HepG2 (cell line): ENCODE results near the gene LRRN2. TPM values are rescaled to one million over a fixed set of nuclear protein-coding genes. Genes with fewer than 3 reads are reported as not detected.
A peak's percentile ranks its signal among the peaks of the same experiment; 100 is the strongest.

ENCODE experiments used
- ATAC-seq: fragments of 200-7000 bp; cut with Tn5 transposase; 3 replicates; pipeline ENCODE4 v1.9.1; 2020; ENCODE audit warnings: mild to moderate bottlenecking, moderate library complexity
- BruUV-seq: library from RNA; stranded (reverse); fragments of 400-500 nt; replicated peaks from 2 replicates; lab custom pipeline; 2021; lab: Mats Ljungman, UMichigan
- CTCF ChIA-PET: fragments of 300-600 bp; formaldehyde crosslinking; extraction: SDS; loops from one replicate; lab custom pipeline; 2021; ENCODE audit warnings: low total read pairs, inconsistent platforms, low intra/inter-chr PET ratio; lab: Yijun Ruan, JAX
- POLR2A ChIA-PET: fragments of 350-600 bp; sonication (Branson Sonifier 250); formaldehyde crosslinking; loops from one replicate; lab custom pipeline; 2020; ENCODE audit warnings: antibody characterized with exemption, inconsistent platforms; lab: Yijun Ruan, JAX
- DNase-seq: peaks from one replicate; pipeline ENCODE4 v3.0.0-alpha.2; 2015; ENCODE audit warnings: low spot score
- FAIRE-seq: peaks from 3 replicates; lab custom pipeline; 2011; peaks lifted over from hg19 to GRCh38; lab: Jason Lieb, UNC
- H2AFZ ChIP-seq: one replicate; pipeline ENCODE4 v1.6.1; 2011; ENCODE audit warnings: low read length, inconsistent platforms
- H3K27ac ChIP-seq: fragments of 300-600 bp; 3 replicates; pipeline ENCODE4 v1.8.0; 2011; ENCODE audit warnings: mixed run types, mild to moderate bottlenecking, mixed read lengths, low read length, inconsistent platforms; ENCODE audit not compliant: insufficient read depth; ENCODE audit errors: extremely low read length
- H3K27me3 ChIP-seq, 2 experiments: fragments of 200-600 bp in 1 of 2; 2 replicates in 1 of 2; 3 replicates in 1 of 2; pipeline versions ENCODE4 v1.6.0 to v1.8.0; 2011; ENCODE audit warnings: low read length in 2 of 2, mild to moderate bottlenecking in 2 of 2, moderate library complexity in 2 of 2, inconsistent platforms in 1 of 2; ENCODE audit not compliant: insufficient read depth in 2 of 2, control insufficient read depth in 1 of 2
- H3K36me3 ChIP-seq, 2 experiments: fragments of 200-600 bp in 1 of 2; replicated peaks in 1 of 2; 2 replicates in 1 of 2; 3 replicates in 1 of 2; pipeline versions ENCODE4 v1.5.1 to v1.8.0; 2011; ENCODE audit warnings: low read length in 2 of 2, inconsistent platforms in 1 of 2; ENCODE audit not compliant: insufficient read depth in 2 of 2, control insufficient read depth in 1 of 2
- H3K4me1 ChIP-seq: 2 replicates; pipeline ENCODE4 v1.5.1; 2012; ENCODE audit warnings: low read length, inconsistent platforms; ENCODE audit not compliant: insufficient read depth
- H3K4me2 ChIP-seq: 2 replicates; pipeline ENCODE4 v1.6.0; 2011; ENCODE audit warnings: low read depth, low read length, inconsistent platforms
- H3K4me3 ChIP-seq, 3 experiments: fragments of 200-600 bp in 1 of 3; sonication (generic), shearing (Covaris generic) in 1 of 3; replicated peaks in 1 of 3; 2 replicates each; pipeline ENCODE4 v1.5.1; 2011 to 2016; ENCODE audit warnings: low read length in 3 of 3, inconsistent platforms in 2 of 3, low read depth in 2 of 3, mild to moderate bottlenecking in 2 of 3, control low read depth in 1 of 3, mixed read lengths in 1 of 3; ENCODE audit not compliant: insufficient read depth in 1 of 3
- H3K79me2 ChIP-seq: one replicate; pipeline ENCODE4 v1.6.1; 2011; ENCODE audit warnings: low read length, inconsistent platforms; ENCODE audit not compliant: insufficient read depth
- H3K9ac ChIP-seq: 2 replicates; pipeline ENCODE4 v1.6.0; 2011; ENCODE audit warnings: mild to moderate bottlenecking, low read depth, low read length, inconsistent platforms; ENCODE audit not compliant: insufficient read depth
- H3K9me3 ChIP-seq: 2 replicates; pipeline ENCODE4 v1.5.1; 2012; ENCODE audit warnings: mild to moderate bottlenecking, low read length
- H4K20me1 ChIP-seq: 2 replicates; pipeline ENCODE4 v1.6.0; 2011; ENCODE audit warnings: inconsistent platforms, mild to moderate bottlenecking, low read length, moderate library complexity; ENCODE audit not compliant: insufficient read depth
- PRMT3 ChIP-seq: sonication (generic); formaldehyde crosslinking; IDR thresholded peaks from 2 replicates; pipeline ENCODE4 v1.8.1; 2022; ENCODE audit warnings: low read depth, mild to moderate bottlenecking, moderate library complexity, missing genetic modification reagents, borderline replicate concordance
- ZNF121 ChIP-seq: sonication (generic); formaldehyde crosslinking; IDR thresholded peaks from 2 replicates; pipeline ENCODE4 v1.5.0; 2020; ENCODE audit warnings: mild to moderate bottlenecking, missing genetic modification reagents
- ZNF33B ChIP-seq: sonication (generic); formaldehyde crosslinking; IDR thresholded peaks from 2 replicates; pipeline ENCODE4 v1.5.1; 2020; ENCODE audit warnings: mild to moderate bottlenecking, missing genetic modification reagents
- ZNF430 ChIP-seq: sonication (generic); formaldehyde crosslinking; IDR thresholded peaks from 2 replicates; pipeline ENCODE4 v1.9.0; 2021; ENCODE audit warnings: mild to moderate bottlenecking, missing genetic modification reagents
- ZNF768 ChIP-seq: sonication (generic); formaldehyde crosslinking; IDR thresholded peaks from 2 replicates; pipeline ENCODE4 v1.4.0; 2020; ENCODE audit warnings: missing genetic modification reagents
- WGBS: methylation state at CpG from one replicate; pipeline ENCODE4 v1.1.6; 2017; ENCODE audit warnings: low lambda C conversion rate; 5-methylcytosine and 5-hydroxymethylcytosine counted together
- in situ Hi-C: cut with HindIII; loops from 2 replicates; pipeline ENCODE4 v1.10.0; 2017; ENCODE audit warnings: low pct_unique_long_range_greater_than_20kb; ENCODE audit not compliant: extremely low pct_ligation_motif_present
- intact Hi-C: fragments of 100-400 bp; cut with micrococcal nuclease; formaldehyde crosslinking; loops from one replicate; pipeline ENCODE4 v1.10.0; 2022; ENCODE audit not compliant: unreplicated experiment
- polyA plus RNA-seq, 8 experiments: library from polyadenylated mRNA; depleted of rRNA in 3 of 8; stranded (reverse) in 7 of 8; unstranded in 1 of 8; fragments of >200 nt; fragmentation: Illumina TruSeq in 4 of 8; extraction: Trizol in 4 of 8; gene quantifications; 2 replicates each; pipeline versions ENCODE4 v1.2.1 to v1.2.3, GENCODE V29; 2011 to 2016; ENCODE audit warnings: low read depth in 4 of 8, missing spikeins in 1 of 8, mixed read lengths in 1 of 8; ENCODE audit not compliant: insufficient read depth in 1 of 8
- total RNA-seq, 5 experiments: library from RNA; depleted of rRNA; stranded (reverse); fragments of >200 nt; fragmentation: Illumina TruSeq; extraction: Trizol; gene quantifications; 2 replicates each; pipeline ENCODE4 v1.2.3, GENCODE V29; 2016; ENCODE audit warnings: low read depth in 1 of 5
- TF ChIP-seq, protein P1 (sequence below): sonication (generic); formaldehyde crosslinking; IDR thresholded peaks from 2 replicates; pipeline ENCODE4 v1.5.0; 2020; ENCODE audit warnings: mild to moderate bottlenecking, missing genetic modification reagents, moderate library complexity

Gene LRRN2
- total and polyA plus RNA-seq, 2 of the 13 experiments (the other 11 are each of a cell fraction or from before 2014, with no cell fraction given), result not detected

DNA sequence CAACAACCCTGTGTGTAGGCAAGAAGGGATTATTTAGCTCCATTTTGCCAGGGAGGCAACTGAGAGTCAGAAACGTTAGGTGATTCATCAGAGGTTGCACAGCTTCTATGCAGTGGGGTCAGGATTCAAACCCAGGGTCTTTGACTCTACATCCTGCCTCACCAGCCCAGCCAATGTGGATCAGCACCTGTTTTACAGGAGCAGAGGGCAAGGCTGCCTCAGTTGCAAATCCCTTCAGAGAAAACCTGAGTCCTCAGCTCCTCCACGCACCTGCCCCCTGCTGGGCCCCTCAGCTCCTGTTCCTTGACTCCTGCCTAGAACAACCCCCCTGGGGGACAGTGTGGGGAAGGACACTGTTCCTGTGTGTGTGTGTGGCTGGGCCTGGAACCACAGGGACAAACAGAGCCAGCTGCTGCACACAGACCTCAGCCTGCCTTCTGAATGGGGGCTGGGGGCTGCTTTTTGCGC, 61.6 kb downstream of the LRRN2 start:
- CTCF ChIA-PET, result interaction anchor here (1.6 kb wide), 1 partner anchor 182 kb away, joined by 4 read pairs; no protein-coding TSS in a partner anchor
- POLR2A ChIA-PET, result no interaction called here
- Histone ChIP-seq H3K9ac (no peak overlapping the region), H4K20me1 (no peaks in the 10 kb centered on the region), H3K4me2 (no peak overlapping the region), H3K27me3 (peaks cover 5 to 23% of the 10 kb centered on the region in 2 experiments; a peak in 4 of 5 replicates), H2AFZ (no peak overlapping the region), H3K79me2 (no peaks in the 10 kb centered on the region), H3K4me1 (peaks cover 25% of the 10 kb centered on the region), H3K27ac (no peak overlapping the region), H3K4me3 (no peak overlapping the region), H3K36me3 (no peaks in the 10 kb centered on the region), H3K9me3 (no peaks in the 10 kb centered on the region)
- DNase-seq, result peak; percentile 36
- FAIRE-seq, result no peak
- intact Hi-C loops (no loop called here), in situ Hi-C loops (no loop called here)
- TF ChIP-seq, protein P1, sequence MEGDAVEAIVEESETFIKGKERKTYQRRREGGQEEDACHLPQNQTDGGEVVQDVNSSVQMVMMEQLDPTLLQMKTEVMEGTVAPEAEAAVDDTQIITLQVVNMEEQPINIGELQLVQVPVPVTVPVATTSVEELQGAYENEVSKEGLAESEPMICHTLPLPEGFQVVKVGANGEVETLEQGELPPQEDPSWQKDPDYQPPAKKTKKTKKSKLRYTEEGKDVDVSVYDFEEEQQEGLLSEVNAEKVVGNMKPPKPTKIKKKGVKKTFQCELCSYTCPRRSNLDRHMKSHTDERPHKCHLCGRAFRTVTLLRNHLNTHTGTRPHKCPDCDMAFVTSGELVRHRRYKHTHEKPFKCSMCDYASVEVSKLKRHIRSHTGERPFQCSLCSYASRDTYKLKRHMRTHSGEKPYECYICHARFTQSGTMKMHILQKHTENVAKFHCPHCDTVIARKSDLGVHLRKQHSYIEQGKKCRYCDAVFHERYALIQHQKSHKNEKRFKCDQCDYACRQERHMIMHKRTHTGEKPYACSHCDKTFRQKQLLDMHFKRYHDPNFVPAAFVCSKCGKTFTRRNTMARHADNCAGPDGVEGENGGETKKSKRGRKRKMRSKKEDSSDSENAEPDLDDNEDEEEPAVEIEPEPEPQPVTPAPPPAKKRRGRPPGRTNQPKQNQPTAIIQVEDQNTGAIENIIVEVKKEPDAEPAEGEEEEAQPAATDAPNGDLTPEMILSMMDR (CRISPR knock-in tag), result 0 out of 2 replicates have a peak, but pooled peaks have one; percentile 14
- TF ChIP-seq ZNF768 (CRISPR knock-in tag) (peak; percentile 37), PRMT3 (CRISPR knock-in tag) (no peak), ZNF430 (no peak), ZNF121 (CRISPR knock-in tag) (no peak), ZNF33B (no peak)
- no TSS peak for BruUV-seq
- WGBS, result 13% methylated on average over 3 of the region's 3 CpGs
- peak; percentile 85 for ATAC-seq
